Activated CD8-positive, alpha-beta memory T cell treated with anti-CD3 and anti-CD28 coated beads for 24 hours (primary cell): Measurements from ENCODE around the gene ADAMTSL1.
"Not testable (repeated sequence)": the region's sequence is repeated elsewhere in the genome, so short reads cannot be mapped to it uniquely, and the experiment has no call there.

ENCODE experiments used
- DNase-seq: peaks from one replicate; pipeline ENCODE4 v3.0.0-alpha.2; 2020

The ADAMTSL1 gene

GRCh38 chr9:18920141-18921084, 446.5 kb downstream of the ADAMTSL1 start:
- DNase-seq = no peak

GRCh38 chr9:18921366-18922075, 447.6 kb downstream of the ADAMTSL1 start:
- no peak for DNase-seq

GRCh38 chr9:18922161-18922885, 448.4 kb downstream of the ADAMTSL1 start:
- no peak for DNase-seq

DNA sequence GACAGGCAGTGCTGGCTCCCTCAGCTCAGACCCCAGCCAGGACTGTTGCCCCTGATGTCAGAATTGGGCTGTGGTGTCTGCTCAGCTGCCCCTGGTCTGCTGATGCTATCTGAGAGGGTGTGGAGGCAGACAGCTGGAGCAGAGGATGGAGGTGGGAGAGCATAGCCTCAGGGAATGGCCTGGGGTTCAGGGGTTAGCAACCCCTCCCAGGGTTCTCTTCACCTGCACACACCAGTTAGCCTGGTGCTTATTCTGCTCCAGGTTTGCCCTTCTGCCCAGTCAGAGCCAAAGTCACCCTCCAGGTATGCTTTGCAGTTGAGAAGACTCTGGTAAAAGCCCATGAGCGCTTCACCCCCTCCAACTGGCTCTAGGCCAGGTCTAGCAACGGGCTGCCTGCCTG, 449.2 kb downstream of the ADAMTSL1 start:
- no peak for DNase-seq

- no peak for DNase-seq
Observed at GRCh38 chr9:18923671-18924430, 449.9 kb downstream of the ADAMTSL1 start.

GRCh38 chr9:18925880-18926279, 451.9 kb downstream of the ADAMTSL1 start:
- no peak for DNase-seq

GRCh38 chr9:18926513-18926912, 452.6 kb downstream of the ADAMTSL1 start:
- DNase-seq = no peak

DNA sequence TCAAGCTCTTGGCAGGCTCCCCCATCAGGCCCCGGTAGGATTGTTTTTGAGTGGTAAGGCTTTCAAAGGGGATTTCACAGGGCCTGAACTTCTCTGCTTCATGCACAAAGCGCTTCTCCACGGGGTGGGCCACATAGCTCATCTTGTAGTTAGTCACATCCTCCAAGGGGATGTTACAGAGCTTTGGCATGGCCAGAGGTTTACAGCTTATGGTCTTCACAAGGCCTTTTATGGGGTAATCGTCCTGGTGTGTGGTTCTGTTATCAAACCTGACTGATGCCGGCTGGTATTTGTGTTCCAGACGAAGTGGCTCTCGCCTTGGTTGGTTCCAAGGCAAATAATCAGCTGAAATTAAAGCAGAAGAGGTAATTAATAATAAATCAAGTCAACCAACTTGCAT, 454.8 kb downstream of the ADAMTSL1 start:
- DNase-seq = no peak

- not testable (repeated sequence) for DNase-seq
Observed at GRCh38 chr9:18930611-18931010, 456.7 kb downstream of the ADAMTSL1 start.

- no peak for DNase-seq
Observed at GRCh38 chr9:18935541-18935940, 461.6 kb downstream of the ADAMTSL1 start.

DNA sequence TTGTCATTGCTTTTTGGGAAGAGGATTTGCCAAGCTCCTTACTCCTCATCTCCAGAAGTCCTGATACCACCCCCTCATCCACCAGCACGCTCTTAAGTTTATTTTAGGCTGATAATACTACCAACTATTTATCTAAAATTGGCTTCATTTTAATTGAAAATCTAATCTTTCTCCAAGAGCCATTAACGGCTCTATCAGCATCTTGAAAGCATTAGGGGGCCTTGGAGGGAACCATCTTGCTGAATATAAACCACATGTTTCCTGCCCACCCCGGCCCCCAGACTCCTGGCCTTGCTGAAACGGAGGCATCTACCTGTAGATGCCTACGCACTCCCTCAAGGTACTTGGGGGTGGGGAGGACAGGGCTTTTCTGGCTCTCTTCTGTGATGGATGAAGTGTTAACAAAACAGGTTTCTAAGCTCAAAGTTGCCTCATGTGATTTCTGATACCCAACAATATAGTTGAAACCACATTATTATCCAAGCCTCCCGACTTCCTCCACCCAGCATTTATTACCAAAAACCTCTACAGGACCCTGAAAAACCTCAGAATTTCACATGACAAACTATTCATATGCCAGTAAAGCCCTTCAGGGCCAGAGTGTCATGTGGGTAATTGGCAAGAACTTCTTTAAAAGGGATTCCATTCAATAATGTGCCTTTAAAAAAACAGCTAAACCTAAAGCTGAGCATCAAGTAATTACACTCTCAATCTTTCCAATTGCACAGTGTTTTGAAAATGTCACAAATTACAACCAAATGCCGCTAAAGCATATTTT, 462.3 kb downstream of the ADAMTSL1 start:
- no peak for DNase-seq

- DNase-seq = no peak
Observed at GRCh38 chr9:18939943-18940342, 466.0 kb downstream of the ADAMTSL1 start.

DNA sequence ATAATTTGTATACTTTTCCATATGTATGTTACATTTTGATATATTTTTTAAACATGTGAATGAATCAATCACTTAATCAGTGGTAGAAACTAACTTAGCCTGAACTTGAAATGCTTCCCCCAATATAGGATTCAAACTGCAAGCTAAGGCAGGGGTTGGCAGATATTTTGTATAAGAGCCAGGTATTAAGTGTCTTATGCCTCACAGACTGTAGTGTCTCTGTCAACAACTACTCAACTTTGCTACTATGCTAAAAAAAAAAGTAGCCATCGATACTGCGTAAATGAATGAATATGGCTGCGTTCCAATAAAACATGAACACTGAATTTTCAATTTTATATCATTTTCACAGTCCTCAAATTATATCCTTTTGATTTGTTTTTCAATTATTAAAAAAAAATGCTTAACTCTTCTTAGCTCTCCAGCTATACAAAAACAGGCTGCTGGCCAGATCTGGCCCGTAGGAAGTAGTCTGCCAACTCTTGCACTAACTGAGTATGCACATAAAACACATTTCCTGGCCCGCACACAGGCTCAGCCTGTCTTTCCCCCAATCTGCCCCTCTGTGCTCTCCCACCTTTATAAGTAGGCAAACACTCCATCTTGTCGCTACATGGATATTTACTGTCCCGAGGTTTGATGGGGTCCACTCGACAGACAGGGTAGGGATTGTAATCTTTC, 467.2 kb downstream of the ADAMTSL1 start:
- no peak for DNase-seq

GRCh38 chr9:18942801-18943200, 468.8 kb downstream of the ADAMTSL1 start:
- DNase-seq = no peak

- no peak for DNase-seq
Observed at GRCh38 chr9:18947892-18948339, 474.0 kb downstream of the ADAMTSL1 start.

- DNase-seq = no peak
Observed at GRCh38 chr9:18951936-18952335, 478.0 kb downstream of the ADAMTSL1 start.

DNA sequence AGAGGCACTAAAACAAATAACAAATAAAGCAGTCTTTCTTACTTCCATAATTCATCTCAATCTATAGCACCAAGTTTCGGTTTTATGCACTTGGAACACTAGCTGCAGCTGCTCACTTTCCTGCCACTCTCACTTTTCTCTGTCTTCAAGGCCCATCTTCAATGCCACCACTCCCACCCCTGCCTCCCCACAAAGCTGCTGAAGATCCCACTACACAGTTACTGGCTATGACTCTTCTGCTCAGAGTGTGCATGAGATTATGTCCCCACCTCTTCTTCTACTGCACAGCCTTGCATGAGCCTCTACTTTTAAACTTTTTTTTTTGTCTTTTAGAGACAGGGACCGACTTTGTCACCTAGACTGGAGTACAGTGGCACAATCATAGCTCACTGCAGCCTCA, 481.7 kb downstream of the ADAMTSL1 start:
- DNase-seq = no peak
